ENCODE results near the gene KRT6A. TPM values are rescaled to one million over a fixed set of nuclear protein-coding genes. Genes with fewer than 3 reads are reported as not detected.

The KRT6A gene
- total RNA-seq, result 10,133 and 10,410 TPM in 2 replicates

GRCh38 chr12:52493172-52493571 lies at the start of gene KRT6A:
Gene KRT6A (minus strand): TSS chr12:52493257. CDS start chr12:52493188, 69 bp downstream.

DNA sequence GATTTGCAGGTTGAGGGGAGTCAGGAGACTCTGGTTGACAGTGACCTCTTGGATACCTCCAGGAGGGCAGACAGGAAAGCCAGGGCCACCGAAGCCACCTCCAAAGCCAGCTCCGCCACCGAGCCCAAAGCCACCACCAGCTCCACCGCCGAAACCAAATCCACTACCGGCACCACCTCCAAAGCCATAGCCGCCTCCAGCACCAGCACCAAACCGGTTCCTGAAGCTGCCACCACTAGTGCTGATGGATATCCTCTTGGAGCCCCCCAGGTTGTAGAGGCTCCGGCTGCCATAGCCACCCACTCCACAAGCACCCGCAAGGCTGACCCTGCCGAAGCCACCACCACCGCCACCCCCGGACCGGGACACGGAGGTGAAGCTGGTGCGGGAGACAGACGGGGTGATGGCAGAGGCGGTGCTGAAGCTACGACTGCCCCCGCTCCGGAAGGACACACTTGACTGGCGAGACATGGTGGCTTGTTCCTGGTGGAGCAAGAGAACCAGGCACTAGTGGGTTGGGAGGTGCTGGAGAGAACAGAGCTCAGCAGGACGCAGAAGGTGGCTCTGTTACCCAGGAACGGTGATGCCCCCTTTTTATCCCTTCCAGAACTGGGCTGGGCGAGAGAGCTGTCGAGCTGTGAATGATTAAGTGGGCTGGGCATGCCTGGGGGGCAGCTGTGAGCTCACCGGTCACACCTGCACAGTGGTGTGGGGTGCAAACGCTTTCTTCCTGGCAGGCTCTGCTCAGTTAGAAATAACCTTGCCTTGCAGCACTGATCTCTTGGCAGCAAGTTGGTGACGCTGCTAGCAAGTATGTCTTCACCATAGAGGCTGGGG lies 27.0 kb upstream of the KRT6A start, which contains the start of gene KRT5:
KRT5 (minus strand) TSS at position 569 of the 837 bp plus-strand sequence; CDS start at position 471, 98 bp downstream.

DNA sequence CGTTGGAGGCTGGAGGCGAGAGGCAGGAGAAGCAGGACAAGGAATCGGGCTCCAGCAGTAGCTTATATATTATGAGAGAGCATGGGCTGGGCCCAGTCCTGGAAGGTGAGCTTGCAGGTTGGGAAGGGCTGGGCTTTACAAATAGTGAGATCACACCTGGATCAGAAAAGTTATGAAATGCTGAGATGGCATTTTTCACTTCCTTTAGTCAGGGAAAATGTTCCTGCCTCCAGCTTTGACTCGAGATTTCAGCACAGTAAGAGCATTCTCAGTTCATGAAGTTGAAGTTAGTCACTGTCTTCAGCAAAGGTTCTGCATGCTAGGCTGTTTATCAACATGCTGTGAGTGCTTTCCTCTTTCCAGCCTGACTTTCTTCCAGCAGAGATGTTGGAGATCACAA lies 19.3 kb downstream of the KRT6A start, which contains the start of gene KRT6C:
KRT6C (minus strand) TSS at position 38 of the 400 bp plus-strand sequence. CDS start 68 bp downstream, outside the sequence.

GRCh38 chr12:52452101-52452500 lies 41.0 kb downstream of the KRT6A start, which contains the start of gene KRT6B:
Gene KRT6B (minus strand): TSS chr12:52452146. CDS start chr12:52452078, 68 bp downstream.

Other genes starting within 250 kb of the KRT6A start
- 0.21 and 0.72 TPM in 2 replicates for gene KRT86, start 218.6 kb downstream of the KRT6A start, total RNA-seq
- gene KRT81, start 201.7 kb downstream of the KRT6A start, total RNA-seq, result 10.8 TPM in 1 of 2 replicates, not detected in the other
- gene KRT83, start 171.9 kb downstream of the KRT6A start, total RNA-seq, result under 0.01 and 0.21 TPM in 2 replicates
- gene KRT85, start 125.8 kb downstream of the KRT6A start, total RNA-seq, result not detected in 2 replicates
- 0.21 TPM in 1 of 2 replicates, not detected in the other for gene KRT84, start 107.6 kb downstream of the KRT6A start, total RNA-seq
- not detected in 2 replicates for gene KRT82, start 86.9 kb downstream of the KRT6A start, total RNA-seq
- gene KRT75, start 58.9 kb downstream of the KRT6A start, total RNA-seq, result 1.1 and 87.0 TPM in 2 replicates
- 310 and 1,936 TPM in 2 replicates for gene KRT6B, start 41.1 kb downstream of the KRT6A start, total RNA-seq
- gene KRT6C, start 19.5 kb downstream of the KRT6A start, total RNA-seq, result 22.0 and 155 TPM in 2 replicates
- 7,035 and 9,280 TPM in 2 replicates for gene KRT5, start 27.1 kb upstream of the KRT6A start, total RNA-seq
- gene KRT71, start 59.9 kb upstream of the KRT6A start, total RNA-seq, result not detected in 2 replicates
- under 0.01 TPM in 1 of 2 replicates, not detected in the other for gene KRT74, start 80.6 kb upstream of the KRT6A start, total RNA-seq
- not detected in 2 replicates for gene KRT72, start 108.2 kb upstream of the KRT6A start, total RNA-seq
- gene KRT73, start 125.3 kb upstream of the KRT6A start, total RNA-seq, result not detected in 2 replicates
- gene KRT2, start 159.0 kb upstream of the KRT6A start, total RNA-seq, result not detected in 2 replicates
- gene KRT1, start 187.2 kb upstream of the KRT6A start, total RNA-seq, result not detected in 2 replicates
- not detected in 2 replicates for gene KRT77, start 210.3 kb upstream of the KRT6A start, total RNA-seq

Measured in tracheal epithelial cell (primary cell).